ENCODE measurements around the gene LTN1.
"Not testable (repeated sequence)": the region's sequence is repeated elsewhere in the genome, so short reads cannot be mapped to it uniquely, and the experiment has no call there.

Gene LTN1, protein sequence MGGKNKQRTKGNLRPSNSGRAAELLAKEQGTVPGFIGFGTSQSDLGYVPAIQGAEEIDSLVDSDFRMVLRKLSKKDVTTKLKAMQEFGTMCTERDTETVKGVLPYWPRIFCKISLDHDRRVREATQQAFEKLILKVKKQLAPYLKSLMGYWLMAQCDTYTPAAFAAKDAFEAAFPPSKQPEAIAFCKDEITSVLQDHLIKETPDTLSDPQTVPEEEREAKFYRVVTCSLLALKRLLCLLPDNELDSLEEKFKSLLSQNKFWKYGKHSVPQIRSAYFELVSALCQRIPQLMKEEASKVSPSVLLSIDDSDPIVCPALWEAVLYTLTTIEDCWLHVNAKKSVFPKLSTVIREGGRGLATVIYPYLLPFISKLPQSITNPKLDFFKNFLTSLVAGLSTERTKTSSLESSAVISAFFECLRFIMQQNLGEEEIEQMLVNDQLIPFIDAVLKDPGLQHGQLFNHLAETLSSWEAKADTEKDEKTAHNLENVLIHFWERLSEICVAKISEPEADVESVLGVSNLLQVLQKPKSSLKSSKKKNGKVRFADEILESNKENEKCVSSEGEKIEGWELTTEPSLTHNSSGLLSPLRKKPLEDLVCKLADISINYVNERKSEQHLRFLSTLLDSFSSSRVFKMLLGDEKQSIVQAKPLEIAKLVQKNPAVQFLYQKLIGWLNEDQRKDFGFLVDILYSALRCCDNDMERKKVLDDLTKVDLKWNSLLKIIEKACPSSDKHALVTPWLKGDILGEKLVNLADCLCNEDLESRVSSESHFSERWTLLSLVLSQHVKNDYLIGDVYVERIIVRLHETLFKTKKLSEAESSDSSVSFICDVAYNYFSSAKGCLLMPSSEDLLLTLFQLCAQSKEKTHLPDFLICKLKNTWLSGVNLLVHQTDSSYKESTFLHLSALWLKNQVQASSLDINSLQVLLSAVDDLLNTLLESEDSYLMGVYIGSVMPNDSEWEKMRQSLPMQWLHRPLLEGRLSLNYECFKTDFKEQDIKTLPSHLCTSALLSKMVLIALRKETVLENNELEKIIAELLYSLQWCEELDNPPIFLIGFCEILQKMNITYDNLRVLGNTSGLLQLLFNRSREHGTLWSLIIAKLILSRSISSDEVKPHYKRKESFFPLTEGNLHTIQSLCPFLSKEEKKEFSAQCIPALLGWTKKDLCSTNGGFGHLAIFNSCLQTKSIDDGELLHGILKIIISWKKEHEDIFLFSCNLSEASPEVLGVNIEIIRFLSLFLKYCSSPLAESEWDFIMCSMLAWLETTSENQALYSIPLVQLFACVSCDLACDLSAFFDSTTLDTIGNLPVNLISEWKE (N-terminal part only)

GRCh38 chr21:28992526-28993292 is at the start of gene LTN1:
Gene LTN1, minus strand, starts transcription at chr21:28992877. Its CDS starts 72 bp downstream, at chr21:28992805.
- no peaks in the 10 kb centered on the region for H3K9me3 ChIP-seq (ENCODE audit: control insufficient read depth, insufficient read depth, low read length)
- no peaks in the 10 kb centered on the region for H3K36me3 ChIP-seq (ENCODE audit: insufficient read depth, low read length)
- no peaks in the 10 kb centered on the region for H3K4me1 ChIP-seq (ENCODE audit: insufficient read depth, low read length)
- H3K9ac ChIP-seq (ENCODE audit: low read depth, low read length), result peak within 1 kb of the TSS; percentile 77

- H3K4me1 ChIP-seq (ENCODE audit: insufficient read depth, low read length), result no peaks in the 10 kb centered on the region
- H3K9me3 ChIP-seq (ENCODE audit: control insufficient read depth, insufficient read depth, low read length), result no peaks in the 10 kb centered on the region
- peaks cover 13% of the 10 kb centered on the region; the same call in 1 of the 2 replicates for H3K36me3 ChIP-seq (ENCODE audit: insufficient read depth, low read length)
- no peak overlapping the region for H3K9ac ChIP-seq (ENCODE audit: low read depth, low read length)
Observed at GRCh38 chr21:29034678-29035077, 42.0 kb upstream of the LTN1 start.

DNA sequence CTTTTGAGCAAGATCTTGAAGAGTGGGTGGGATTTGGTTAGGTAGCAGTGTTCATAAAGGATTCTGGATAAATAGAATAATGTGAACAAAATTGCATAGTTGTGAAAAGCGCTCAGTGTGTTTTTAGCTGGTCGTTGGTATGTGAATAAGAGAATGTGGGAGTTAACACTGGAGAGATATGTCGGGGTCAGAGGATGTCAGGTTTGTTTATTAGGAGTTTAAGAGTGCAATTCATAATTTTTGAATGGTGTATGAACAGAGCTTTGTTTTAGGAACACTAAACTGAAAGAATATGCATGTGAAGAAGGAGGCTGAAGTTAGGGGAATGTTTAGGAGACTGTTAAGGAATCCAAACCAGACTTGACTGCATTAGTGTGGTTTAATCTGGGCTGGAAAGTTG is 41.2 kb upstream of the LTN1 start:
- H3K36me3 ChIP-seq (ENCODE audit: insufficient read depth, low read length), result peaks cover 13% of the 10 kb centered on the region; the same call in 1 of the 2 replicates
- H3K4me1 ChIP-seq (ENCODE audit: insufficient read depth, low read length), result no peaks in the 10 kb centered on the region
- no peaks in the 10 kb centered on the region for H3K9me3 ChIP-seq (ENCODE audit: control insufficient read depth, insufficient read depth, low read length)
- no peak overlapping the region for H3K9ac ChIP-seq (ENCODE audit: low read depth, low read length)

DNA sequence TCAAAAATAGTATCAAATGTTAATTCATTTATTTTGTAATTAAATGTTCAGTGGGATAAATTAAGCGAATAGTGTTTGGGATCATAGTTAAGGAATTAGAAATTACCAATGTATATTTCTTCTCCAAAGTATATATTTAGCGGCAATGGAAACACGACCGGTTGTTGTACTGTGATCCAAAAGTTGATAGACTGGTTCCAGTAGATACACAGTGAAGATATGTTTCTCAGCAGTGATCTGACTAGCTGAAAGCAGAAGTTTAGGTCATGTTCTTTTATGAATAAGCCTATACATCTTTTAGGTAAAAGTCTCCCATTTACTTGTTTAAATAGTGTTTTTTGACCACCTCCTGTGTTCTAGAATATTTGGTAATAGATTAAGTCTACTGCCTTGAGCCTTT is 40.6 kb upstream of the LTN1 start:
- Histone ChIP-seq H3K9ac (ENCODE audit: low read depth, low read length) (no peak overlapping the region), H3K36me3 (ENCODE audit: insufficient read depth, low read length) (peaks cover 13% of the 10 kb centered on the region; the same call in 1 of the 2 replicates), H3K9me3 (ENCODE audit: control insufficient read depth, insufficient read depth, low read length) (no peaks in the 10 kb centered on the region), H3K4me1 (ENCODE audit: insufficient read depth, low read length) (no peaks in the 10 kb centered on the region)

DNA sequence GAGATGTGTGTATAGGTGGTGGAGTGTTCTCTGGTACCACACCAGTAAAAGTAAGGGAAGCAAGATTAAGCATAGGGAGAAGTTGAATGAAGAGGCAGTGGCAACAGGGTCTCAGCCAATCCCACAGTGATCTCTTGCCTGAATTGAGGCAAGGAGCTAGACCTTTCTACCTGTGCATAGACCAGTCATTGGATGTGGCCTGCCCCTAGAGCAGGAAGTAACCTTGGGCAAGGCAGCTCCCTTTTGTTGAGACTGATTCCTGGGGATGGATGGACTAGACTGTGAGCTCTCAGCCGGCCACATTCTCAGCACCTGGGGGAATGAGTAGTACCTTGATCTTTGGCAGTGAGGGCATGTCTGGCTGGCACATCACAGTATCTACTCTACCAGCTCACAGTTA is 38.2 kb upstream of the LTN1 start:
- H3K36me3 ChIP-seq (ENCODE audit: insufficient read depth, low read length), result peaks cover 13% of the 10 kb centered on the region; the same call in 1 of the 2 replicates
- no peaks in the 10 kb centered on the region for H3K4me1 ChIP-seq (ENCODE audit: insufficient read depth, low read length)
- H3K9ac ChIP-seq (ENCODE audit: low read depth, low read length), result no peak overlapping the region
- no peaks in the 10 kb centered on the region for H3K9me3 ChIP-seq (ENCODE audit: control insufficient read depth, insufficient read depth, low read length)

GRCh38 chr21:29029524-29029923 is 36.8 kb upstream of the LTN1 start:
- Histone ChIP-seq H3K36me3 (ENCODE audit: insufficient read depth, low read length) (peaks cover 13% of the 10 kb centered on the region; the same call in 1 of the 2 replicates), H3K9me3 (ENCODE audit: control insufficient read depth, insufficient read depth, low read length) (no peaks in the 10 kb centered on the region), H3K9ac (ENCODE audit: low read depth, low read length) (no peak overlapping the region), H3K4me1 (ENCODE audit: insufficient read depth, low read length) (no peaks in the 10 kb centered on the region)

GRCh38 chr21:29025328-29025713 is 32.6 kb upstream of the LTN1 start:
- no peaks in the 10 kb centered on the region for H3K9me3 ChIP-seq (ENCODE audit: control insufficient read depth, insufficient read depth, low read length)
- H3K36me3 ChIP-seq (ENCODE audit: insufficient read depth, low read length), result no peaks in the 10 kb centered on the region
- peak overlapping the region; percentile 90 for H3K9ac ChIP-seq (ENCODE audit: low read depth, low read length)
- no peaks in the 10 kb centered on the region for H3K4me1 ChIP-seq (ENCODE audit: insufficient read depth, low read length)

DNA sequence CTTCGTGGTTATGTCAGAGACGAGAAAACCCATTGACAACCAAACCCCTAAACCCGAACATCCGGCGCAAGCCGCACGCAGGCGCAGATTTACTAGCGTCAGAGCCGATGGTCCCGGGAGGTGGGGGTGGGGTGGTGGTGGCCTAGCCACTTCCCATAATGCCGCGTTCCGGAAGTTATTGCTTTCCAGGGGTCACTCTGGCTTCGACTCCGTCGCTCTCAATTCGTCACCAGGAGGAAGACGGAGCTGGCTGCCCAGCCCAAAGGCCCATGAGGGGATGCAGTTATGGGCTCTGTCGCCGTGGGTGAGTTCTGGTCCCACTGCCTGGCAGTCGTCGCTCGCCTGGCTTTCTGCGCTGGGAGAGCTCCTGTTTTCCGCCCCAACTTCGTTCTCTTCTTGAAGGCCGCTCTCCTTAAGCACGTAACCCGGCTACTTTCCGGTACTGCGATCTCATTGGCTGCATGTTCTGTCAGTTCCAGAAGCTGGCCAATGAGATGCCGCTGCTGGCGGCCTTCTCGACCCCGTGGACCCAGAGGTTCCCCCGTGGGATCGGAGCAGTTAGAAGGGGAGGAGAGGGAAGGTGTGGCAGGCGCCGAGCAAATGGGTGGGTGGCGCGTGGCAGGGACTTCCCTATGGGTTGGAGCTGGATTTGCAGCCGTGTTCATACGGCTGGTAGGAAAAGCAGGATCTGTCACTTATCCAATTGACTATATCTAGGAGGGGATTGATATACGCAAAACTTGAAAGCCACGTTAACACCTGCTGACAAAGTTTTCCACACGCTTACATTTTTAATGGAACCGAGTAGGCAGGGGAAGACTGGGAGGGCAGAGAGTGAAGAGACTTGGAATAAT is 32.0 kb upstream of the LTN1 start, which contains the start of gene USP16:
TSS of gene USP16 (plus strand) at position 195 of the 854 bp plus-strand sequence. CDS start 3,246 bp downstream, outside the sequence.
- Histone ChIP-seq H3K9ac (ENCODE audit: low read depth, low read length) (peak within 1 kb of the TSS; percentile 90), H3K9me3 (ENCODE audit: control insufficient read depth, insufficient read depth, low read length) (no peaks in the 10 kb centered on the region), H3K4me1 (ENCODE audit: insufficient read depth, low read length) (no peaks in the 10 kb centered on the region), H3K36me3 (ENCODE audit: insufficient read depth, low read length) (no peaks in the 10 kb centered on the region)

GRCh38 chr21:29022166-29022565 is 29.5 kb upstream of the LTN1 start:
- no peak overlapping the region for H3K9ac ChIP-seq (ENCODE audit: low read depth, low read length)

GRCh38 chr21:29018540-29018939 is 25.9 kb upstream of the LTN1 start:
- no peak overlapping the region for H3K9ac ChIP-seq (ENCODE audit: low read depth, low read length)
- H3K36me3 ChIP-seq (ENCODE audit: insufficient read depth, low read length), result no peaks in the 10 kb centered on the region
- no peaks in the 10 kb centered on the region for H3K4me1 ChIP-seq (ENCODE audit: insufficient read depth, low read length)
- H3K9me3 ChIP-seq (ENCODE audit: control insufficient read depth, insufficient read depth, low read length), result no peaks in the 10 kb centered on the region

More at GRCh38 chr21:29022166-29022565, 29.5 kb upstream of the LTN1 start:
- Histone ChIP-seq H3K9me3 (ENCODE audit: control insufficient read depth, insufficient read depth, low read length) (no peaks in the 10 kb centered on the region), H3K36me3 (ENCODE audit: insufficient read depth, low read length) (no peaks in the 10 kb centered on the region), H3K4me1 (ENCODE audit: insufficient read depth, low read length) (no peaks in the 10 kb centered on the region)

DNA sequence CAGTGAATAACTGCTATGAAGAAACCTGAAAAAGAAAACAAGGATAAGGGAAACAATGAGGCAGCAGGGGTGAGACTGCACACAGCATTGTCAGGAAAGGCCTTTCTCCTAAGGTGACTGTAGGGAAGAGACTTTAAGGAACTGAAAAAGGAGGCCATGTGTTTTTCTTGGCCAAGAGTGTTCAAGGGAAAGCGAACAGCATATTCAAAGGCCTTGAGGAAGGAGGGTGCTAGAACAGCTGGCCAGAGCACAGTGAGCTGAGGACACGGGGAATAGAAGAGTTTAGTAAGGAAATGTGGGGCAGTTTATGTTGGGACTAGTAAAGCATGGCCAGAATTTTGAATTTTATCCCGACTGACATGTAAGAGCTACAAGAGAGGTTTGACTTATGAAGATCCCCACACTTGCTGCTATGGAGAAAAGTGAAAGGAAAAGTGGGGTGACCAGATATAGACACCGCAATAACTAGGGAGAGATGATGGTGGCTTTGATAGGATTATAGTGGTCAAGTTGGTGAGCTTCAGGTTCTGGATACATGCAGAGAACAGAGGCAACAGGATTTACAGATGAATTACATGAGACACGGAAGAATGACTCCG is 25.1 kb upstream of the LTN1 start:
- H3K9me3 ChIP-seq (ENCODE audit: control insufficient read depth, insufficient read depth, low read length), result no peaks in the 10 kb centered on the region
- no peak overlapping the region for H3K9ac ChIP-seq (ENCODE audit: low read depth, low read length)
- no peaks in the 10 kb centered on the region for H3K36me3 ChIP-seq (ENCODE audit: insufficient read depth, low read length)
- no peaks in the 10 kb centered on the region for H3K4me1 ChIP-seq (ENCODE audit: insufficient read depth, low read length)

DNA sequence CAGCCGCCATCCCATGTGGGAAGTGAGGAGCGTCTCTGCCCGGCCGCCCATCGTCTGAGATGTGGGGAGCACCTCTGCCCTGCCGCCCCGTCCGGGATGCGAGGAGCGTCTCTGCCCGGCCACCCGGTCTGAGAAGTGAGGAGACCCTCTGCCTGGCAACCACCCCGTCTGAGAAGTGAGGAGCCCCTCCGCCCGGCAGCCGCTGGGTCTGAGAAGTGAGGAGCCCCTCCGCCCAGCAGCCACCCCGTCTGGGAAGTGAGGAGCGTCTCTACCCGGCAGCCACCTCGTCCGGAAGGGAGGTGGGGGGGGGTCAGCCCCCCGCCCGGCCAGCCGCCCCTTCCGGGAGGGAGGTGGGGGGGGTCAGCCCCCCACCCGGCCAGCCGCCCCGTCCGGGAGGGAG is 18.6 kb upstream of the LTN1 start:
- not testable (repeated sequence) for H3K9ac ChIP-seq (ENCODE audit: low read depth, low read length); H3K4me1 ChIP-seq (ENCODE audit: insufficient read depth, low read length); H3K36me3 ChIP-seq (ENCODE audit: insufficient read depth, low read length); H3K9me3 ChIP-seq (ENCODE audit: control insufficient read depth, insufficient read depth, low read length)
